Thoracic aorta (tissue), 2 donors: ENCODE measurements around the gene CCAR1. TPM values are rescaled to one million over a fixed set of nuclear protein-coding genes. Genes with fewer than 3 reads are reported as not detected.
"Not testable (repeated sequence)": the region's sequence is repeated elsewhere in the genome, so short reads cannot be mapped to it uniquely, and the experiment has no call there.

Source experiments
- ATAC-seq: fragments of 150-250 bp; one replicate; pipeline ENCODE4 v1.8.0; 2017; ENCODE audit warnings: low read depth; ENCODE audit not compliant: insufficient number of reproducible peaks, low FRiP score
- DNase-seq: peaks from one replicate; pipeline ENCODE4 v3.0.0-alpha.2; 2020; ENCODE audit warnings: low spot score
- H3K27ac ChIP-seq, 2 donors: fragments of 200-600 bp; sonication (generic); 1 replicate in 1 of 2; 2 replicates in 1 of 2; pipeline ENCODE4 v1.5.1; 2016; ENCODE audit warnings: mild to moderate bottlenecking in 2 of 2, moderate library complexity in 2 of 2
- H3K27me3 ChIP-seq: fragments of 200-600 bp; sonication (generic); replicated peaks from 2 replicates; pipeline ENCODE4 v1.6.0; 2016; ENCODE audit warnings: mild to moderate bottlenecking; ENCODE audit not compliant: insufficient read depth
- H3K36me3 ChIP-seq: fragments of 200-600 bp; sonication (generic); one replicate; pipeline ENCODE4 v1.5.1; 2016
- H3K4me1 ChIP-seq, 2 donors: fragments of 200-600 bp; sonication (generic); 1 replicate in 1 of 2; 2 replicates in 1 of 2; pipeline versions ENCODE4 v1.5.1 to v1.6.0; 2016; ENCODE audit warnings: low read depth in 2 of 2, mild to moderate bottlenecking in 1 of 2; ENCODE audit not compliant: control insufficient read depth in 1 of 2
- H3K4me3 ChIP-seq: fragments of 200-600 bp; sonication (generic); 2 replicates; pipeline ENCODE4 v1.5.1; 2016; ENCODE audit warnings: mild to moderate bottlenecking
- H3K9me3 ChIP-seq: fragments of 200-600 bp; sonication (generic); 2 replicates; pipeline ENCODE4 v1.5.1; 2016
- total RNA-seq, 2 donors: library from RNA; depleted of rRNA; stranded (reverse); fragments of >200 nt; gene quantifications; one replicate each; pipeline versions ENCODE4 v1.1.0 to v1.2.3, GENCODE V29; 2016
- TF ChIP-seq, protein P1 (sequence below): fragments of 200-600 bp; sonication (generic); IDR thresholded peaks from one replicate; pipeline ENCODE4 v1.5.1; 2019; ENCODE audit warnings: antibody characterized with exemption

Gene CCAR1
- total RNA-seq, 2 donors from 2014 or later: 48.6 to 86.9 TPM

DNA sequence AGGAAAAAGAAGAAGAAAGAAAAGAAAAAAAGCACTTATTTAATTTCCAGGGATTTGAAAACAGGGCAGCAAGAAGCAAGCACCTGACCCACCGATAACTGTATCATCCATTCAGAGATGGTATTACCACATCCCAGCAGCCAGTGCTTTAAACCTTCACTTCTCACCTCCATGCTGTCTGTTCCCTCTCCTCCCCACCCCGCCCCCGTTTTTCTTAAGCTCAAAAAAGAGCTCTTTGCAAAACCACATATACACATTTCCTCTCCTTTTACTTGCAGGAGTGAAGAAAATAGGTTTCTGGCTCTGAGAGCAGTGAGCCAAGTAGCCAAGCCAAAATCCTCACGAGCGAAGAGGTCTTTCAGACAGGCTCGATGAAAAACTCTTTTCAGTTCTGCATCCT lies 108.5 kb downstream of the CCAR1 start:
- Histone ChIP-seq H3K36me3 (no peaks in the 10 kb centered on the region), H3K9me3 (no peaks in the 10 kb centered on the region), H3K27me3 (no peaks in the 10 kb centered on the region), H3K4me3 (no peak overlapping the region), H3K4me1 (peaks cover 4 to 6% of the 10 kb centered on the region in 2 donors), H3K27ac (no peak overlapping the region)
- no peak for ATAC-seq
- DNase-seq: no peak
- TF ChIP-seq, protein P1, sequence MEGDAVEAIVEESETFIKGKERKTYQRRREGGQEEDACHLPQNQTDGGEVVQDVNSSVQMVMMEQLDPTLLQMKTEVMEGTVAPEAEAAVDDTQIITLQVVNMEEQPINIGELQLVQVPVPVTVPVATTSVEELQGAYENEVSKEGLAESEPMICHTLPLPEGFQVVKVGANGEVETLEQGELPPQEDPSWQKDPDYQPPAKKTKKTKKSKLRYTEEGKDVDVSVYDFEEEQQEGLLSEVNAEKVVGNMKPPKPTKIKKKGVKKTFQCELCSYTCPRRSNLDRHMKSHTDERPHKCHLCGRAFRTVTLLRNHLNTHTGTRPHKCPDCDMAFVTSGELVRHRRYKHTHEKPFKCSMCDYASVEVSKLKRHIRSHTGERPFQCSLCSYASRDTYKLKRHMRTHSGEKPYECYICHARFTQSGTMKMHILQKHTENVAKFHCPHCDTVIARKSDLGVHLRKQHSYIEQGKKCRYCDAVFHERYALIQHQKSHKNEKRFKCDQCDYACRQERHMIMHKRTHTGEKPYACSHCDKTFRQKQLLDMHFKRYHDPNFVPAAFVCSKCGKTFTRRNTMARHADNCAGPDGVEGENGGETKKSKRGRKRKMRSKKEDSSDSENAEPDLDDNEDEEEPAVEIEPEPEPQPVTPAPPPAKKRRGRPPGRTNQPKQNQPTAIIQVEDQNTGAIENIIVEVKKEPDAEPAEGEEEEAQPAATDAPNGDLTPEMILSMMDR: no peak

DNA sequence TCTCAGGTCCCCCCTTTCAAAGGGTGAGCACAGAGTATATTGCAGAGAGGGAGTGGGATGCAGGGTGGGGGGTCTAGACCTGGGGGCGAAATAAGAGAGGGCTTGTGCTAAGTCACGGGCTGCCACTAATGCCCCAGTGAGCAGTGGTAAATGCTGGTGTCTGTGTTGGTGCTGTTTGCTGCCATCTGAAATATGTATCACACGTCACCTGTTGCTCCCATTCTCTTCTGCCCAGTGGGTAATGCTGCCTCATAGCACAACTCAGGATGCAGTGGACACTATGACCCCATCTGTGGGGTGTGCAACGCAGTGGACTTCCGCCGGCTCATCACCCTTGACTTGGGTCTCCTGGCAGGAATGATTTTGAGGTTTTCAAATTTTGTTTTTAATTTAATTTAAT lies 108.9 kb downstream of the CCAR1 start:
- Histone ChIP-seq H3K27ac (no peak overlapping the region), H3K4me3 (no peak overlapping the region), H3K4me1 (peaks cover 4 to 6% of the 10 kb centered on the region in 2 donors), H3K9me3 (no peaks in the 10 kb centered on the region), H3K27me3 (no peaks in the 10 kb centered on the region), H3K36me3 (no peaks in the 10 kb centered on the region)
- no peak for ATAC-seq
- DNase-seq: no peak
- TF ChIP-seq, protein P1: no peak

DNA sequence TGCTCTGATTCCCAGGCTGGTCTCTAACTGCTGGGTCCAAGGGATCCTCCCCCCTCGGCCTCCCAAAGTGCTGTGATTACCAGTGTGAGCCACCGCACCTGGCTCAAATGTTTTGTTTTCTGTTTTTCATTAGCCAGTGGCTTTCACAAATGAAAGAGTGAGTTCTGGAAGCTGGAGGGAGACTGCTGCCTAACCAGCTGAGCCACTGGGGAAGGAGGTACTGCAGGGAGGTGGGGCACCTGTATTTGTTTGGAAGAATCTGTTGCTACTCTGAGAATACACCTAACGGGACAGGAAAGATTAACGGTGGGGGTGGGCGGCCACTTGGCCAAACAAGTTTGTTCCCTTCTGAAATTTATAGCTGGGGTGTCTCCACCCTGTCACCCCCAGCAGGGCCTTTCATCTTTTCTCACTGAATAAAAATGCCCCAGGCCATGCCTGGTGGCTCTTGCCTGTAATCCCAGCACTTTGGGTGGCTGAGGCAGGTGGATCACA lies 111.0 kb downstream of the CCAR1 start:
- no peaks in the 10 kb centered on the region for H3K9me3 ChIP-seq
- peaks cover 0 to under 1% of the 10 kb centered on the region in 2 donors for H3K4me1 ChIP-seq
- TF ChIP-seq, protein P1: no peak
- no peak overlapping the region for H3K27ac ChIP-seq
- H3K27me3 ChIP-seq: no peaks in the 10 kb centered on the region
- no peaks in the 10 kb centered on the region for H3K36me3 ChIP-seq
- no peak overlapping the region for H3K4me3 ChIP-seq
- ATAC-seq (no peak), DNase-seq (no peak)

DNA sequence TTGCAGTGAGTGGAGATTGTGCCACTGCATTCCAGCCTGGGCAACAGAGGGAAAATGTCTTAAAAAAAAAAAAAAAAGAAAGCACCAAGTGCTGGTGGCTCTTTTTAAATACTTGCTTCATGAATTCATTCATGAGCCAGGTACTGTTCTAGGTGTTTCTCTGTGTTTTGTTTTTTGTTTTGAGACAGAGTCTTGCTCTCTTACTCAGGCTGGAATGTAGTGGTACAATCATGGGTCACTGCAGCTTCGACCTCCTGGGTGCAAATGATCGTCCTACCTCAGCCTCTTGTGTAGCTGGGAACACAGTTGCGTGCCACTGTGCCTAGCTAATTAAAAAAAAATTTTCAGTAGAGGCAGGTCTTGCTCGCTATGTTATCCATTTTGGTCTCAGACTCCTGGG lies 111.6 kb downstream of the CCAR1 start:
- no peaks in the 10 kb centered on the region for H3K9me3 ChIP-seq
- no peak overlapping the region for H3K4me3 ChIP-seq
- H3K27me3 ChIP-seq: no peaks in the 10 kb centered on the region
- no peak overlapping the region for H3K27ac ChIP-seq
- no peaks in the 10 kb centered on the region for H3K4me1 ChIP-seq
- ATAC-seq: no peak
- H3K36me3 ChIP-seq: no peaks in the 10 kb centered on the region
- no peak for DNase-seq
- TF ChIP-seq, protein P1: no peak

DNA sequence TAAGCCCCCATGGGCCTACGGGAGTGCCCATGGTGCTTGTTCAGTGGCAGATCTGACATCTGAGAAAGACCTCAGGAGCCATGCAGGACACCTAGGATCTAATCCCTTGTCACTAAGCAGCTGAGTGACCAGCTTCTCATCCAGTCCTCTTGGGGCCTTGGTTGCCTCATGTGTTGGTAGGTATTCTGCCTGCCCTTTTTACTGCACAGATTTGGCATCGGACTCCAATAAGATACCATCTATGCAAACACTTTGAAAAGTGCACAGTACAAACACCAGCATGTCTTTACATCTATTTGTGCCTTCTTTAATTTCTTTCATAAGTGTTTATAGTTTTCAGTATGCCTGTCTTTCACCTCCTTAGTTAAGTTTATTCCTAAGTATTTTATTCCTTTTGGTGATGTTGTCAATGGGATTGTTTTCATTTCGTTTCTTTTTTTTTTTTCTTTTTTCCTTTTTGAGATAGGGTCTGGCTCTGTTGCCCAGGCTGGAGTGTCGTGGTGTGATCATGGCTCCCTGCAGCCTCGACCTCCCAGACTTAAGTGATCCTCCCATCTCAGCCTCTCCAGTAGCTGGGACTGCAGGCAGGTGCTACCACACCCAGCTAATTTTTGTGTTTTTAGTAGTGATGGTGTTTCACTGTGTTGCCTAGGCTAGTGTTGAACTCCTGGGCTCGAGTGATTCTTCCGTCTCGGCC lies 116.7 kb downstream of the CCAR1 start:
- Histone ChIP-seq H3K4me3 (no peak overlapping the region), H3K27me3 (no peaks in the 10 kb centered on the region), H3K9me3 (no peaks in the 10 kb centered on the region), H3K36me3 (no peaks in the 10 kb centered on the region), H3K4me1 (no peaks in the 10 kb centered on the region), H3K27ac (no peak overlapping the region)
- TF ChIP-seq, protein P1: no peak
- no peak for DNase-seq
- no peak for ATAC-seq

DNA sequence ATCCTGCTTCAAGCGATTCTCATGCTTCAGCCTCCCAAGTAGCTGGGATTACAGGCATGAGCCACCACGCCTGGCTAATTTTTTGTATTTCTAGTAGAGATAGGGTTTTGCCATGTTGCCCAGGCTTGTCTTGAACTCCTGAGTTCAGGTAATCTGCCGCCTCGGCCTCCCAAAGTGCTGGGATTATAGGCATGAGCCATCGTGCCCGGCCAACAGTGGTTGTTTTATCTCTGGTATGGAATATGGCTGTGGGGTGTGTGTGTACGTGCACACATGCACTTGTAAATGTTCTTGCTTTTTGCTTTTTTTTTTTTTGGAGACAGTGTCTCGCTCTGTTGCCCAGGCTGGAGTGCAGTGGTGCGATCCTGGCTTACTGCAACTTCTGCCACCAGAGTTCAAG lies 119.6 kb downstream of the CCAR1 start:
- ATAC-seq, H3K4me1 ChIP-seq, H3K4me3 ChIP-seq, H3K36me3 ChIP-seq, H3K9me3 ChIP-seq, H3K27ac ChIP-seq, DNase-seq, H3K27me3 ChIP-seq: not testable (repeated sequence)
